ENCODE data around the gene CPA1.
A peak's percentile ranks its signal among the peaks of the same experiment; 100 is the strongest.
"Not testable (repeated sequence)": the region's sequence is repeated elsewhere in the genome, so short reads cannot be mapped to it uniquely, and the experiment has no call there.

CPA1 gene

GRCh38 chr7:130371046-130371445 is 9.2 kb upstream of the CPA1 start:
- DNase-seq, result no peak

DNA sequence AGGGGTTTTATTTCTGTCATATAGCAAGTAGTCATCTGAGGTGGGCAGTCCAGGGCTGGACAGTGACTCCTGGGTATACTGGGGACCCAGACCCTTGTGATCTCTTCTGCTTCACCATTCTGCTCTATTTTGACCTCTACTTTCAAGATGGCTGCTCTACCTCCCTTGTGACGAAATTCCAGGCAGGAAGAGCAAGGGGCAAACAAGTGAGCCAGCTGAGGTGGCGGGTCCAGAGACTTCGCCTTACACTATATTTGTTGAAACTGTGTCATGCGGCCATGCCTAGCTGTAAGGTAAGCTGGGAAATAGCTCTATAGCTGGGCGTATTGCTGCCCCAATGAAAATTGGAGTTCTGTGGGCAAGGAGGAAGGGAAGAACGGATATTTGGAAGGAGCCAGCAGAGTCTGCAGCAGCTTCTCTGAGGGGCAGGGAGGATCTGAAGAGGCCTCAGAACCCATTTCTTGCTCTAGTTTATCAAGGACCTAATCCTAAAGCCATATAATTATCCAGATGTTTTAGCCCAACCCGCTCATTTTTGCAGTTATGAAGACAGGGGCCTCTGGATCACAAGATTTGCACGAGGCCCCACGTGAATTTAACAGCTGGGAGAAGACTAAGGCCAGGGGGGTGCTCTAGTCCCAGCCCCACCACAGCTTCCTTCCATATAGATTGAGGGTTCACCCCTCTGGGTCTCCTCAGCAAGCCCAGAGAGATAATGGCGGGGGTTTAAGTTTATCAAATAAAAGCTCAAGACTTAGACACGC is 7.7 kb upstream of the CPA1 start:
- DNase-seq, result no peak

DNA sequence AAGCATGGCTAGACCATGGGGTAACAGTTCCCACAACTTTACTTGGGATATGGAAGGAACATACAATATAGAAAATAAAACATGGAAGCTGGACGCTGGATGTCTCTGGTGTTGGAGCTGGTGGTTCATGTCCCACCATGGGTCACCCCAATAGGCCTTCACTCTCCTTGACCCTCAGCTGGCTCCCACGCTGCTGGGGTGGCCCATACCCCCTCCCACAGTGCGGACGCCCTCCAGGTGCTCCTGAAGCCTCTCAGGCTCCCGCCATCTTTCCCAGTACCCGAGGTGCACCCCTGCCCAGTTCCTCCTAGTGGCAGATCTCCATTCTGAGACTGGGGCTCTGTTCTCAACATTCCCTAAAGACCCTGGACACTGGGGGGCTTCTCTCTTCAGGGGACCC is 5.8 kb upstream of the CPA1 start:
- DNase-seq, result no peak

DNA sequence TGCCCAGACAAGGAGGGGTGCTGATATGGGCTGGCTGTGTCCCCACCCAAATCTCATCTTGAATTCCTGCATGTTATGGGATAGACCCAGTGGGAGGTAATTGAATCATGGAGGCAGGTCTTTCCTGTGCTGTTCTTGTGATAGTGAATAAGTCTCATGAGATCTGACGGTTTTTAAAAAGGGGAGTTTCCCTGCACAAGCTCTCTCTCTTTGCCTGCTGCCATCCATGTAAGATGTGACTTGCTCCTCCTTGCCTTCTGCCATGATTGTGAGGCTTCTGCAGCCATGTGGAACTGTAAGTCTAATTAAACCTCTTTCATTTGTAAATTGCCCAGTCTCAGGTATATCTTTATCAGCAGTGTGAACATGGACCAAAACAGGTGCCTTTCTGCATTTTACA is 3.8 kb upstream of the CPA1 start:
- not testable (repeated sequence) for DNase-seq

DNA sequence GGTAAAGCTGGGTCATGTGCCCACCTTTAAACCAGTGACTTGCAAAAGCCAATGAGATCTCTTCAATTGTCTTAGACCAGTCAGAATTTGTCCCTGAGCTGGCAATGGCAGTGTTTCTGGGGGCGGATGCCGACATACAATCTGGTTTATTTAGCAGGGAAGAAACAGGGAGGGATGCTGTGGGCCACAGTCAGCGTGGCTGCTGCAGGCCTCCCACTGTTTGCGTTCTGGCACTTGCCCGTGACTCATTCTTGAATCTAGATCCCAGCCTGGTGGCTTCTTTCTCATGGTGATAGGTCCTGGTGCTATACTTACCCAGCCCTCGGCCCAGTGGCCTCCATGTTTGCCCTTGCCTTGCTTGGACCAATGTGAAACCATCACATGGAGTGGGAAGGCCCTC is 3.1 kb upstream of the CPA1 start:
- DNase-seq, result no peak

DNA sequence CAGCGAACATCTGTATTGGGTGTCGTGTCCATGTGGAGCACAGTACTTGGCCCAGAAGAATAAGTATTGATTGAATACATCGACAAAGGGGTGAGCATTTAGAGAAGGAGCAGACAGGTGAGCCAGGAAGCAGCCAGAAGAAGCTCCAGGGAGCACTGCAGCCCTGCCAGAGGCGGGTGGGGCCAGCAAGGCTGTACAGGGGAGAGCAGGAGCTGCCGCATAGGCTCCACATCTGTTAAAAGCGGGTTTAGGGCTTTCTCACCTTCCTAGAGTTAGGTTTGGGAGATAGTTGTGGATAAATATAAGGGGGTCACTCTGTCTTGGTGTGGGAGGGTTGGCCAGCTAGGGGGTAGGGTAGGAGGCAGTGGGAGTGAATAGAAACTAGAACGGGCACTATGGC is 1.3 kb upstream of the CPA1 start:
- no peak for DNase-seq

GRCh38 chr7:130379532-130379920 is 768 bp upstream of the CPA1 start:
- DNase-seq, result no peak

GRCh38 chr7:130380861-130381455 is 664 bp downstream of the CPA1 start:
- no peak for DNase-seq

- DNase-seq, result no peak
Measured at GRCh38 chr7:130381468-130382312, 1.4 kb downstream of the CPA1 start.

- DNase-seq, result no peak
Measured at GRCh38 chr7:130383187-130383980, 3.1 kb downstream of the CPA1 start.

DNA sequence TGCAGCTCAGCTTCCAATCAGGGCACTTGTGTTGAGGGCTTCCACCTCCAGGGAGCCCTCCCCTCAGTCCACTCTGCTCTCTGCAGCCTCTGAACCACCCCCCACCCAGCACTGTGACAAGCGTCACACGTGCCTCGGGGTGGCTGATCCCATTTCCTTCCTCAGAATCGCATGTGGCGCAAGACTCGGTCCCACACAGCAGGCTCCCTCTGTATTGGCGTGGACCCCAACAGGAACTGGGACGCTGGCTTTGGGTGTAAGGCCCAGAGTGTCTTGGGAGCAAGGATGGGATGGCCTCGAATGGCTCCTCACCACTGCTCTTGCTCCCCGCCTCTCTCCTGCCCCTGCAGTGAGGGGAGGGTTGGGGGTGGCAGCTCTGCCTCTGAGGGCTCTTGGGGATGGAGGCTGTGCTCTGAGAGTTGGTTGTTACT is 4.1 kb downstream of the CPA1 start:
- no peak for DNase-seq

DNA sequence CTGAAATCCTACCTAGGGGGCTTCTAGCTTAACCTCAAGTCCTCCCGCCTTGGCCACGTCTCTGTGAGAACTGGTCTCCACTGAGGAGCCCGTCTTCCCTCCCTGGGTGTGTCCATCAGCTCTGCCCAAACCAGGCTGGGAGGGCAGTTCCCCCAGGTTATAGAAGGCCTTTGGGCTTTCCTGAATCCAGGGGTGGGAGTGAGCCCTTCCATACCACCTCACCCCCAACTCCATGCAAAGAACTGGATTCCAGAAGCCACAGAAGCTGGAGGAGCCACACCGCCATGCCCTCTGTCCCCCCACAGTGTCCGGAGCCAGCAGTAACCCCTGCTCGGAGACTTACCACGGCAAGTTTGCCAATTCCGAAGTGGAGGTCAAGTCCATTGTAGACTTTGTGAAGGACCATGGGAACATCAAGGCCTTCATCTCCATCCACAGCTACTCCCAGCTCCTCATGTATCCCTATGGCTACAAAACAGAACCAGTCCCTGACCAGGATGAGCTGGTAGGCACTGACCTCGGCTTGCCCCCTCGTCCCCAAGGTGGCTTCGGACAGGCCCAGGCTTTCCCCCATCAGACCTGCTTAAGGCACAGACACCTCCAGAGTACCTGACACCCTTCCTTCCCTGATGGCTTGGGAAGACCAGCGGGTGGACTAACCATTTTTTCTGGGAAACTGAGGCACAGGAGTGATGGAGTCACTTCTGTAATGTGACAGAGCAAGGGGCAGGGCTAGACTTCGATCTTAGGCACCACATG is 4.7 kb downstream of the CPA1 start:
- DNase-seq, result no peak

- no peak for DNase-seq
Measured at GRCh38 chr7:130385600-130386066, 5.3 kb downstream of the CPA1 start.

- DNase-seq, result no peak
Measured at GRCh38 chr7:130386876-130387275, 6.6 kb downstream of the CPA1 start.

DNA sequence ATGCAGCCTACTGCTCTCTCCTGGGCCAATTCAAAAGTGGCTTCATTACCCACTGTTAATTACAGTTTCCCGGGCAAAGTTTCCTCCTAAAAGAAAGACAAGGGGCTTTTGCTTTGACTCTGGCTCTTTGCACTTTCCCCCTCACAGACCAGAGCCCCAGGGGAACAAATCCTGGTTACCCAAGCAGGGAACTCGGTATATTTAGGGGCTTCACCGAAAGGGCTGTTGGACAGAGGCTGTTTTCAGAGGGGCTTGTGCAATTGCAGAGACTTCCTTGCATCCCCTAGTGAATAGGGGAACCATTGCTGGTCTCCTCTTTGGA is 7.0 kb downstream of the CPA1 start:
- no peak for DNase-seq

DNA sequence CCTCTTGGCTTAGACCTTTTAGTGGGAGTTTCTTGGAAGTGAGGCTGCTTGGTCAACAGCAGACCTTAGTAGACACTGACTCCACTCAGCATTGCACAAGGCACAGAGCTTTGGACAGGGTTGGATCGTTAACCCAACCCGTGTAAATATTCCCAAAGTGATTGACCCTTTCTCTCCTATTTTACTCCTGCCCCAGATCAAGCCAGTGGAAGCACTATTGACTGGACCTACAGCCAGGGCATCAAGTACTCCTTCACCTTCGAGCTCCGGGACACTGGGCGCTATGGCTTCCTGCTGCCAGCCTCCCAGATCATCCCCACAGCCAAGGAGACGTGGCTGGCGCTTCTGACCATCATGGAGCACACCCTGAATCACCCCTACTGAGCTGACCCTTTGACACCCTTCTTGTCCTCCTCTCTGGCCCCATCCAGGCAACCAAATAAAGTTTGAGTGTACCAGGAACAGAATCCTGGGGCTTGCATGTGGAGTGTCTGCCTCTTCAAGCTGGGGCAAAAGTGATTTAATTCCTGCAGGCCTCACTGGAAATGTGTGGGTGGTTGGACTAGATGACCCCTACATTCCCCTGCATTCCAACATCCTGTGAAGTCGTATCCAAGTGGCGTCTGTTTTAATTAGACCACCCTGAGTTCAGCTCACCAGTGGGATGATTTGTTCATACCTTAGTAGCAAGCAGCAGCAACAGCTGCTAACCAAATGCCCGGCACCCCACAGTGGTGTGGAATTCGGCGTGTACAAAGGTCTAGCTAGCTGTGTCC is 7.5 kb downstream of the CPA1 start:
- no peak for DNase-seq

DNA sequence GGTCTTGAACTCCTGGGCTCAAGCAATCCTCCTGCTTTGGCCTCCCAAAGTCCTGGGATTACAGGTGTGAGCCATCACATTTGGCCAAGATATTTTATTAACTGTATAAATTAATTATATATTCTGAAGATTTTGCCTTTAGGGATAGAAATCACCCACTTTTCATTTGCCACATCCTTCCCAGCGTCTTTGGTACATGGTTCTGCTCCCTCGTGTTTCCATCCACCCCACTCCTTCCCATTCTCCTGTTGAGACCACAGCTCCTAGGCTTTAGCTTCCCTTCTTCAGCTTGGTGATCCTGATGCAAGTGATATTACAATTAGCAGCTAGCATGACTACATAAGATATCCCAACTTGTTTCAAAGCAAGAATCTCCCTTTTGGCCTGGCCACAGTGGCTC is 8.4 kb downstream of the CPA1 start:
- no peak for DNase-seq

GRCh38 chr7:130390486-130390885 is 10.2 kb downstream of the CPA1 start:
- DNase-seq, result no peak

GRCh38 chr7:130393101-130393561 is 12.8 kb downstream of the CPA1 start:
- DNase-seq, result peak in 2 of 56 donors; percentile 11 to 21

Measured in nucleus accumbens (tissue), 56 donors.